Measurements from ENCODE around the gene SLC5A9. TPM values are rescaled to one million over a fixed set of nuclear protein-coding genes. Genes with fewer than 3 reads are reported as not detected.
"Not testable (repeated sequence)": the region's sequence is repeated elsewhere in the genome, so short reads cannot be mapped to it uniquely, and the experiment has no call there.

Gene SLC5A9
- total RNA-seq, 1 donor from 2014 or later: 0.16 TPM

DNA sequence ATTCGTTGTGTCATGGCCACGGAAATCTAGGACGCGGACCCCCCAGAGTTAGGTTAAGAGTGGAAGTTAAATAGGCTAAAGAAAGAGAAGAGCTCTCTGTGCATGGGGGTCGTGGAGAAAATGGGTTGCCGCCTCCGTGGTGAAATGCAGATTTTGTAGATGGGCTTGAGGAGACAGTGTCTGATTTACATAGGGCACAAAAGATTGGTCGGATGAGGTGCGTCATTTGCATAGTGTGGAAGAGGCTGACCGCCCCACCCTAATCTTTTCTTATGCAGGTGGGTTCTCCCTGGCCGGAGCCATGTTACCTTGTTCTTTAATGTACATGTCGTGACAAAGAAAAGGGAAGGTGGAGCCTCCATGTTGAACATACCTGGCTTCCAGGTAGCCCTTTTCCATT lies 14.3 kb upstream of the SLC5A9 start:
- no peak for DNase-seq (ENCODE audit: missing footprints)
- no peak for ATAC-seq
- intact Hi-C loops (cut with DNase I): no loop called here

GRCh38 chr1:48208652-48209051 lies 13.9 kb upstream of the SLC5A9 start:
- ATAC-seq: no peak
- intact Hi-C loops (cut with DNase I): no loop called here
- DNase-seq (ENCODE audit: missing footprints): no peak

GRCh38 chr1:48213462-48213861 lies 9.1 kb upstream of the SLC5A9 start:
- ATAC-seq; DNase-seq (ENCODE audit: missing footprints); intact Hi-C loops (cut with DNase I): not testable (repeated sequence)

GRCh38 chr1:48214366-48214765 lies 8.2 kb upstream of the SLC5A9 start:
- intact Hi-C loops (cut with DNase I); ATAC-seq; DNase-seq (ENCODE audit: missing footprints): not testable (repeated sequence)

- ATAC-seq: no peak
- no peak for DNase-seq (ENCODE audit: missing footprints)
- intact Hi-C loops (cut with DNase I): no loop called here
Observed at GRCh38 chr1:48214820-48215219, 7.7 kb upstream of the SLC5A9 start.

GRCh38 chr1:48215222-48215621 lies 7.3 kb upstream of the SLC5A9 start:
- intact Hi-C loops (cut with DNase I): no loop called here
- no peak for ATAC-seq
- DNase-seq (ENCODE audit: missing footprints): no peak

- intact Hi-C loops (cut with DNase I): no loop called here
- ATAC-seq: no peak
Observed at GRCh38 chr1:48215889-48216288, 6.6 kb upstream of the SLC5A9 start.

DNA sequence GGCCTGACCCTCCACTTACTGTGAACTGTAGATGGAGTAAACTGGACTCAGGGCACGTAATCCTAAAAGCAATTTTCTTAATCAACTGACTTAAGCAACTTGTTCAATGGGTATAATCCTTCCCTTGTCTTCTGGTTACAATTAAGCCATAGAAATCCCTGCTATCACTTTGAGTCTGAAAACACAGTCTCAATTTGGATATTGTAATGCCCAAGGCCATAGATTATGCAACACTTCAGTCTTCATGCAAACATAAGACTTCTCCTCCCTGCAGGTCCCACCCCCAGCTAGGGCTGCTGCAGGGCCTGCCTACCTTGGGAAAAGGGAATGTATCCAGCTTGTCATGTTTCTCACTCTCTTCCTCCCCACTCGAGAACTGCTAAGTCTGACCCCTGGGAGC lies 6.2 kb upstream of the SLC5A9 start:
- intact Hi-C loops (cut with DNase I): no loop called here
- DNase-seq (ENCODE audit: missing footprints) (no peak), ATAC-seq (no peak)

More at GRCh38 chr1:48215889-48216288, 6.6 kb upstream of the SLC5A9 start:
- no peak for DNase-seq (ENCODE audit: missing footprints)

DNA sequence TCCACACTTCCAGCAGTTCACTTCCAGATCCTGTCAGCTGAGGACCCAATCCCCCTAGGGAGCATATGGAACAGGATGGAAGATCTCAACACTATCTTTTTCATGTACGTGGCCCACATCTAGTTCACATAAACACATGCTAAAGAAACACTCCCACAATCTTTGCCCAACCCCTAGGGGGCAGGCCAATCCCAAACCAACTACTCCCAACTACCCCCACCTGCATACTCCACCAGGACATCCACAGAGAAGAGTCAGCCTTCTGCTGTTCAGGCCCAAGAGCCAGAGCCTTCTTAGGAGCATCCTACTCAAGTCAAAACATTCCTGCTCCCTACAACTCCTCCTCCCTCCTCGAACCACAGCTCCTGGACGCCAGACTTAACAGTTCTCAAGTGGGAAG lies 5.6 kb upstream of the SLC5A9 start:
- ATAC-seq: no peak
- intact Hi-C loops (cut with DNase I): no loop called here

DNA sequence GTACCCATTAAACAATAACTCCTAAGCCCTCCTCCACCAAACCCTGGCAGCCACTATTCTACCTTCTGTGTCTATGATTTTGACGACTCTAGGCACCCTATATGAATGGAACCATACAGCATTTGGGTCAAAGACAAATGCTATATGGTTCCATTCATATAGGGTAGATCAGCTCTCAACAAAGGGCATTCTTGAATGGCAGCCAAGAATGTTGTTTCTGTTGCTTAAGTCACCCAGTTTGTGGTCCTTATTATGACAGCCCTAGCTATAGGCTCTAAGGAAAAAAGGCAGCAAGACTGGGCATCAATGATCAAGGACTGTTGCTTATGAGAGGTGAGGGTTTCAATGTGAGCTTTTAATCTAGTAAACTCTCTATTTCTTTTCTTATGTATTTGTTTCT lies 4.7 kb upstream of the SLC5A9 start:
- ATAC-seq (no peak), DNase-seq (ENCODE audit: missing footprints) (no peak)
- intact Hi-C loops (cut with DNase I): no loop called here

More for the DNA sequence above, 5.6 kb upstream of the SLC5A9 start:
- DNase-seq (ENCODE audit: missing footprints): no peak

GRCh38 chr1:48219803-48220202 lies 2.7 kb upstream of the SLC5A9 start:
- no peak for DNase-seq (ENCODE audit: missing footprints)
- no peak for ATAC-seq
- intact Hi-C loops (cut with DNase I): no loop called here

- DNase-seq (ENCODE audit: missing footprints): no peak
- intact Hi-C loops (cut with DNase I): no loop called here
- no peak for ATAC-seq
Observed at GRCh38 chr1:48221122-48221521, 1.4 kb upstream of the SLC5A9 start.

- intact Hi-C loops (cut with DNase I): no loop called here
- ATAC-seq: no peak
- DNase-seq (ENCODE audit: missing footprints): no peak
Observed at GRCh38 chr1:48221657-48222056, 859 bp upstream of the SLC5A9 start.

- intact Hi-C loops (cut with DNase I): no loop called here
- no peak for DNase-seq (ENCODE audit: missing footprints)
- ATAC-seq: no peak
Observed at GRCh38 chr1:48223366-48224240, 1.1 kb downstream of the SLC5A9 start.

GRCh38 chr1:48224791-48225190 lies 2.3 kb downstream of the SLC5A9 start:
- intact Hi-C loops (cut with DNase I): no loop called here
- no peak for DNase-seq (ENCODE audit: missing footprints)

GRCh38 chr1:48225579-48225978 lies 3.1 kb downstream of the SLC5A9 start:
- DNase-seq (ENCODE audit: missing footprints): no peak
- ATAC-seq: no peak
- intact Hi-C loops (cut with DNase I): no loop called here

More at GRCh38 chr1:48224791-48225190, 2.3 kb downstream of the SLC5A9 start:
- no peak for ATAC-seq

GRCh38 chr1:48227165-48228013 lies 4.9 kb downstream of the SLC5A9 start:
- DNase-seq (ENCODE audit: missing footprints) (no peak), ATAC-seq (peak; percentile 36)
- intact Hi-C loops (cut with DNase I): no loop called here

GRCh38 chr1:48228156-48228555 lies 5.6 kb downstream of the SLC5A9 start:
- DNase-seq (ENCODE audit: missing footprints) (no peak), ATAC-seq (no peak)
- intact Hi-C loops (cut with DNase I): no loop called here

GRCh38 chr1:48229317-48229716 lies 6.8 kb downstream of the SLC5A9 start:
- intact Hi-C loops (cut with DNase I): no loop called here
- DNase-seq (ENCODE audit: missing footprints) (no peak), ATAC-seq (no peak)

DNA sequence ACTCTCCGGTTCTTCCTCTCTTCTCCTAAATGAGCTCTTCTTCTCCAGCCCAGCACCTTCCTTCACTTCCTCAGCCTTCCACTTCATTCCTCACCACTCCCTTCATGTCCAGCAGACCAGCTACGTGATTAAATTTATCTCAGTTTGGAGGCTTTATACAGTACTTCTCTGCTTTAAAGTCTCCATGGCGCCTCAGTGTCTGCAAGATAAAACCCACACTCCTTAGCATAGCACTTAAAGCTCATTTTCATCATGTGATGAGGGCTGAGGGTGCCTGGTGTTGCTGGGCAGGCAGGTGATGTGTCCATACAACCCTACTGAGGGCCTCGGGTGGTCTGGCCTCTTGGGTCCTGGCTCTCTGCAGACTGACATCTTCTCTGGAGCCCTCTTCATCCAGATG lies 7.7 kb downstream of the SLC5A9 start:
- DNase-seq (ENCODE audit: missing footprints): no peak
- intact Hi-C loops (cut with DNase I): no loop called here
- no peak for ATAC-seq
